ENCODE measurements around the gene ADCY10. TPM values are rescaled to one million over a fixed set of nuclear protein-coding genes. Genes with fewer than 3 reads are reported as not detected.

ADCY10 gene
- total RNA-seq, 6 donors from 2014 or later, result 0.11 to 0.49 (median 0.18) TPM; not detected in 2

GRCh38 chr1:167860231-167860923 lies 53.6 kb downstream of the ADCY10 start:
- H3K27ac ChIP-seq, result no peak overlapping the region
- DNase-seq (no peak), ATAC-seq (ENCODE audit: low FRiP score in 2 of 2) (no peak)
- no peak for TF ChIP-seq POLR2AphosphoS5 (IDR thresholded peaks at IDR 0.05)
- TF ChIP-seq, protein P1, sequence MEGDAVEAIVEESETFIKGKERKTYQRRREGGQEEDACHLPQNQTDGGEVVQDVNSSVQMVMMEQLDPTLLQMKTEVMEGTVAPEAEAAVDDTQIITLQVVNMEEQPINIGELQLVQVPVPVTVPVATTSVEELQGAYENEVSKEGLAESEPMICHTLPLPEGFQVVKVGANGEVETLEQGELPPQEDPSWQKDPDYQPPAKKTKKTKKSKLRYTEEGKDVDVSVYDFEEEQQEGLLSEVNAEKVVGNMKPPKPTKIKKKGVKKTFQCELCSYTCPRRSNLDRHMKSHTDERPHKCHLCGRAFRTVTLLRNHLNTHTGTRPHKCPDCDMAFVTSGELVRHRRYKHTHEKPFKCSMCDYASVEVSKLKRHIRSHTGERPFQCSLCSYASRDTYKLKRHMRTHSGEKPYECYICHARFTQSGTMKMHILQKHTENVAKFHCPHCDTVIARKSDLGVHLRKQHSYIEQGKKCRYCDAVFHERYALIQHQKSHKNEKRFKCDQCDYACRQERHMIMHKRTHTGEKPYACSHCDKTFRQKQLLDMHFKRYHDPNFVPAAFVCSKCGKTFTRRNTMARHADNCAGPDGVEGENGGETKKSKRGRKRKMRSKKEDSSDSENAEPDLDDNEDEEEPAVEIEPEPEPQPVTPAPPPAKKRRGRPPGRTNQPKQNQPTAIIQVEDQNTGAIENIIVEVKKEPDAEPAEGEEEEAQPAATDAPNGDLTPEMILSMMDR (IDR thresholded peaks at IDR 0.05), result no peak
- no peak for TF ChIP-seq EP300 (IDR thresholded peaks at IDR 0.05)
- no peak for TF ChIP-seq POLR2A (IDR thresholded peaks at IDR 0.05)
- no peaks in the 10 kb centered on the region for H3K27me3 ChIP-seq
- H3K9me3 ChIP-seq, result no peaks in the 10 kb centered on the region
- no peaks in the 10 kb centered on the region for H3K4me1 ChIP-seq
- H3K4me3 ChIP-seq, result no peak overlapping the region
- H3K36me3 ChIP-seq, result no peaks in the 10 kb centered on the region

- Histone ChIP-seq H3K9me3 (no peaks in the 10 kb centered on the region), H3K27ac (no peak overlapping the region), H3K4me3 (no peak overlapping the region), H3K27me3 (no peaks in the 10 kb centered on the region), H3K36me3 (no peaks in the 10 kb centered on the region), H3K4me1 (no peaks in the 10 kb centered on the region)
- TF ChIP-seq POLR2AphosphoS5 (IDR thresholded peaks at IDR 0.05), result no peak
- no peak for TF ChIP-seq EP300 (IDR thresholded peaks at IDR 0.05)
- TF ChIP-seq, protein P1 (IDR thresholded peaks at IDR 0.05), result no peak
- TF ChIP-seq POLR2A (IDR thresholded peaks at IDR 0.05), result no peak
- 83 to 85% methylated on average over 7 of the region's 7 CpGs for WGBS, 2 donors
- DNase-seq (no peak), ATAC-seq (ENCODE audit: low FRiP score in 2 of 2) (no peak)
These were observed 57.1 kb downstream of the ADCY10 start for GRCh38 chr1:167856711-167857418.

DNA sequence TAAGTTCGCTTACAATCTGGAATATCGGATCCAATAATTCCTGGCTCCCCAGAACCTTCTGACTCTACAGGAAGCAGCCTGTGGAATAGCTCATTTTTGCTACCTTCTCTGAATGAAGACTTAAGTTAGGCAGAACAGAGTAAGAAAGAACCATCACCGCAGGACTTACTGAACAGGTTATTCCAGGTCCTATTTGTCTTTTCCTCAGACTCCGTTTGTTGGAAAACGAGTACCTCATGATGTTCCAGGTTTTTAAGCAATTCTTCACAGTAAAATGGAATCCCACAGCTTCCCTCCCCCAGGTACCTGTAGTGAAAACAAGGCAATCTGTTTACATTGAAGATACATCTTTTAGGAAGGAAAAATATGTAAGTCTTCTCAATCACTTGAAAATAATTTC lies 59.8 kb downstream of the ADCY10 start:
- DNase-seq, result no peak

GRCh38 chr1:167849666-167850065 lies 64.3 kb downstream of the ADCY10 start:
- no peaks in the 10 kb centered on the region for H3K27me3 ChIP-seq
- H3K36me3 ChIP-seq, result no peaks in the 10 kb centered on the region
- no peak overlapping the region for H3K4me3 ChIP-seq
- H3K9me3 ChIP-seq, result no peaks in the 10 kb centered on the region
- no peak overlapping the region for H3K27ac ChIP-seq
- TF ChIP-seq, protein P1 (IDR thresholded peaks at IDR 0.05), result no peak
- no peak for TF ChIP-seq POLR2A (IDR thresholded peaks at IDR 0.05)
- TF ChIP-seq EP300 (IDR thresholded peaks at IDR 0.05), result no peak
- no peak for TF ChIP-seq POLR2AphosphoS5 (IDR thresholded peaks at IDR 0.05)
- WGBS, 2 donors, result 88 to 89% methylated on average over 7 of the region's 7 CpGs
- DNase-seq (no peak), ATAC-seq (ENCODE audit: low FRiP score in 2 of 2) (no peak)
- H3K4me1 ChIP-seq, result no peaks in the 10 kb centered on the region

More for the DNA sequence above, 59.8 kb downstream of the ADCY10 start:
- 76 to 78% methylated on average over 5 of the region's 5 CpGs for WGBS, 2 donors
- H3K4me3 ChIP-seq, result no peak overlapping the region
- H3K9me3 ChIP-seq, result no peaks in the 10 kb centered on the region
- TF ChIP-seq EP300 (IDR thresholded peaks at IDR 0.05) (no peak), POLR2A (IDR thresholded peaks at IDR 0.05) (no peak), POLR2AphosphoS5 (IDR thresholded peaks at IDR 0.05) (no peak)
- TF ChIP-seq, protein P1 (IDR thresholded peaks at IDR 0.05), result no peak
- H3K27ac ChIP-seq, result no peak overlapping the region
- ATAC-seq (ENCODE audit: low FRiP score in 2 of 2), result no peak
- H3K4me1 ChIP-seq, result no peaks in the 10 kb centered on the region
- H3K27me3 ChIP-seq, result no peaks in the 10 kb centered on the region
- H3K36me3 ChIP-seq, result no peaks in the 10 kb centered on the region
